BJ (cell line): ENCODE data around the gene RAB27B. TPM values are rescaled to one million over a fixed set of nuclear protein-coding genes. Genes with fewer than 3 reads are reported as not detected.
A peak's percentile ranks its signal among the peaks of the same experiment; 100 is the strongest.
"Not testable (repeated sequence)": the region's sequence is repeated elsewhere in the genome, so short reads cannot be mapped to it uniquely, and the experiment has no call there.

Experiments
- CTCF ChIA-PET: fragments of 350-600 bp; formaldehyde crosslinking; extraction: SDS; loops from one replicate; lab custom pipeline; 2021; ENCODE audit warnings: antibody characterized with exemption, inconsistent platforms; lab: Yijun Ruan, JAX
- POLR2A ChIA-PET: fragments of 300-600 bp; sonication (Branson Sonifier 250); formaldehyde crosslinking; extraction: SDS; loops from one replicate; lab custom pipeline; 2021; ENCODE audit warnings: antibody characterized with exemption; lab: Charles Lee
- DNase-seq: peaks from one replicate; pipeline ENCODE4 v3.0.0-alpha.2; 2011; ENCODE audit warnings: low read depth
- H3K27me3 ChIP-seq: 2 replicates; pipeline ENCODE4 v1.6.0; 2011; ENCODE audit warnings: low read length; ENCODE audit not compliant: control insufficient read depth, insufficient read depth
- H3K36me3 ChIP-seq: 2 replicates; pipeline ENCODE4 v1.5.1; 2011; ENCODE audit warnings: low read length; ENCODE audit not compliant: control insufficient read depth, insufficient read depth
- H3K4me3 ChIP-seq: 2 replicates; pipeline ENCODE4 v1.5.1; 2011; ENCODE audit warnings: low read depth, mild to moderate bottlenecking, control low read depth, low read length
- polyA plus RNA-seq: library from polyadenylated mRNA; depleted of rRNA; stranded (reverse); fragments of >200 nt; gene quantifications from 2 replicates; pipeline ENCODE4 v1.2.3, GENCODE V29; 2011
- TF ChIP-seq, protein P1 (sequence below): IDR thresholded peaks from 2 replicates; pipeline ENCODE4 v1.5.1; 2011; ENCODE audit warnings: low read depth, mild to moderate bottlenecking, control low read depth, inconsistent platforms, low read length, moderate library complexity; ENCODE audit not compliant: insufficient read depth

The RAB27B gene
- polyA plus RNA-seq, 1 experiment = 0.25 TPM

DNA sequence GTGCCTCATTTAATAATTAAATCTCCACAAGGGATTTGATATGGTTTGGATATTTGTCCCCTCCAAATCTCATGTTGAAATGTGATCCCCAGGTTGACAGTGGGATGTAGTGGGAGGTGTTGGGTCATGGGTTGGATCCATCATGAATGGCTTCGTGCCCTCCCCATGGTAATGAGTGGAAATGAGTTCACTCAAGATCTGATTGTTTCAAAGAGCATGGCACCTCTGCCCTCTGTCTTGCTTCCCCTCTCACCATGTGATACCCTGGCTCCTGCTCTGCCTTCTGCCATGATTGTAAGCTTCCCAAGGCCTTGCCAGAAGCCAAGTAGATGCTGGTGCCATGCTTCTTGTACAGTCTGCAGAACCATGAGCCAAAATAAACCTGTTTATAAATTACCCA lies 15.0 kb upstream of the RAB27B start:
- H3K27me3 ChIP-seq = no peaks in the 10 kb centered on the region
- no peak overlapping the region for H3K4me3 ChIP-seq
- no peaks in the 10 kb centered on the region for H3K36me3 ChIP-seq
- CTCF ChIA-PET = no interaction called here
- POLR2A ChIA-PET = no interaction called here
- DNase-seq = no peak
- TF ChIP-seq, protein P1, sequence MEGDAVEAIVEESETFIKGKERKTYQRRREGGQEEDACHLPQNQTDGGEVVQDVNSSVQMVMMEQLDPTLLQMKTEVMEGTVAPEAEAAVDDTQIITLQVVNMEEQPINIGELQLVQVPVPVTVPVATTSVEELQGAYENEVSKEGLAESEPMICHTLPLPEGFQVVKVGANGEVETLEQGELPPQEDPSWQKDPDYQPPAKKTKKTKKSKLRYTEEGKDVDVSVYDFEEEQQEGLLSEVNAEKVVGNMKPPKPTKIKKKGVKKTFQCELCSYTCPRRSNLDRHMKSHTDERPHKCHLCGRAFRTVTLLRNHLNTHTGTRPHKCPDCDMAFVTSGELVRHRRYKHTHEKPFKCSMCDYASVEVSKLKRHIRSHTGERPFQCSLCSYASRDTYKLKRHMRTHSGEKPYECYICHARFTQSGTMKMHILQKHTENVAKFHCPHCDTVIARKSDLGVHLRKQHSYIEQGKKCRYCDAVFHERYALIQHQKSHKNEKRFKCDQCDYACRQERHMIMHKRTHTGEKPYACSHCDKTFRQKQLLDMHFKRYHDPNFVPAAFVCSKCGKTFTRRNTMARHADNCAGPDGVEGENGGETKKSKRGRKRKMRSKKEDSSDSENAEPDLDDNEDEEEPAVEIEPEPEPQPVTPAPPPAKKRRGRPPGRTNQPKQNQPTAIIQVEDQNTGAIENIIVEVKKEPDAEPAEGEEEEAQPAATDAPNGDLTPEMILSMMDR = no peak

DNA sequence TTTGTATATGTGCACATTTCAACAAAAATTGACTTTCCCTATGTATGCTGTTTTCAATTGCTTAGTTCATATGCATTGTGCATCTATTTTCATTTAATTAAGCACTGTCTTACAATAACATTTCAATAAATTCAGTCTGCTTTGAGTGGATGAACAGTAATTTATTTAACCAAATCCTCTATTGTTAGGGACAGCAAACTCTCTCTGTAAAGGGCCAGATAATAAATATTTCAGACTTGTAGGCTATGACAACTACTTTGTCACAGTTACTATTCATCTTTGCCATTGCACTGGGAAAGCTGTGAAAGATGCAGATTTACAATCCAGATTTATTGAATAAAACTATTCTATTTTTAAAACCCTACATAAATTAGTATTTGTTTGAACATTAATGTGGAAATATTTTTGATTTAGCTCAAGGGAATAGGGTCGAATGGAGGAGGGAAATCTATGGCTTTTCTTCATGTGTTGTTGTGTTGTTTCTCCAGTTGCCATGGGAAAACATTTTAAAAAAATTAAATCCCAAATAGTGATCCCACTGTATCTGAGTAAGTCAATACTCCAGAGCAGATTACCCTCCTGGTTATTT lies 14.2 kb upstream of the RAB27B start:
- TF ChIP-seq, protein P1 = no peak
- no peak overlapping the region for H3K4me3 ChIP-seq
- DNase-seq = no peak
- H3K27me3 ChIP-seq = no peaks in the 10 kb centered on the region
- POLR2A ChIA-PET = no interaction called here
- CTCF ChIA-PET = no interaction called here
- H3K36me3 ChIP-seq = no peaks in the 10 kb centered on the region

DNA sequence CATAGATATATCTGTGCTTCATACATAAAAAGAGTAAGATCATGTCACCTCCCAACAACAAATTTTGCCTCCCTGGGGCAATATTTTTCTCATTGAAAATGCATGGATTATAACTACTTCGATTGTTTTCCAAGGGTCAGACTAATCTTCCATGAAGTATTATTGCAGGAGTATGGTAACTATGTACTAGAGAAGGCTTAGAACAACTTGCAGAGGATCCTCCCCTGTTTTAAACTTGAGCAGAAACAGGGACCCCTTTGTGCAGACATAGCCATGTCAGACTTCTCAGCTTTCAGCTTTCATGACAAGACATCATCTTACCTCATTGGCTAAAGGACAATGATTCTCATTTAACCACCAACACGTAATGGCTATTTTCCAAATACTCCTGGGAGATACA lies 13.2 kb upstream of the RAB27B start:
- TF ChIP-seq, protein P1 = no peak
- Histone ChIP-seq H3K4me3 (no peak overlapping the region), H3K27me3 (no peaks in the 10 kb centered on the region), H3K36me3 (no peaks in the 10 kb centered on the region)
- ChIA-PET POLR2A (no interaction called here), CTCF (no interaction called here)
- DNase-seq = no peak

GRCh38 chr18:54820785-54821275 lies 7.4 kb upstream of the RAB27B start:
- DNase-seq, H3K36me3 ChIP-seq, H3K27me3 ChIP-seq, POLR2A ChIA-PET, CTCF ChIA-PET, H3K4me3 ChIP-seq: not testable (repeated sequence)

GRCh38 chr18:54822872-54823845 lies 5.1 kb upstream of the RAB27B start:
- H3K36me3 ChIP-seq = no peaks in the 10 kb centered on the region
- DNase-seq = peak; percentile 94
- TF ChIP-seq, protein P1 = no peak
- ChIA-PET CTCF (interaction anchor here (0.8 kb wide), 1 partner anchor 16 kb away, joined by 3 read pairs; no protein-coding TSS in a partner anchor), POLR2A (no interaction called here)
- H3K4me3 ChIP-seq = no peak overlapping the region
- H3K27me3 ChIP-seq = no peaks in the 10 kb centered on the region
